Measurements from ENCODE around the gene GTF2H3.

- TF ChIP-seq CTCF (IDR thresholded peaks at IDR 0.05) (no peak), POLR2AphosphoS5 (IDR thresholded peaks at IDR 0.05) (no peak)
Measured at GRCh38 chr12:123614110-123614509, 19.5 kb upstream of the GTF2H3 start.
